Lung (tissue), 12 donors: ENCODE data around the gene RGMA. TPM values are rescaled to one million over a fixed set of nuclear protein-coding genes. Genes with fewer than 3 reads are reported as not detected.
A peak's percentile ranks its signal among the peaks of the same experiment; 100 is the strongest.

Experiments used
- ATAC-seq: fragments of 200-7000 bp; cut with Tn5 transposase; one replicate; pipeline ENCODE4 v1.9.1; 2020; ENCODE audit warnings: moderate number of reproducible peaks; ENCODE audit not compliant: insufficient read depth, low FRiP score
- DNase-seq, 3 donors: peaks; one replicate each; pipeline ENCODE4 v3.0.0-alpha.2; 2013 to 2017
- H3K27ac ChIP-seq, 2 donors: one replicate each; pipeline ENCODE4 v1.5.1; 2013; ENCODE audit warnings: mild to moderate bottlenecking in 2 of 2, moderate library complexity in 2 of 2, control low read depth in 1 of 2, inconsistent platforms in 1 of 2, low read depth in 1 of 2, low read length in 1 of 2
- H3K27me3 ChIP-seq, 3 donors: one replicate each; pipeline ENCODE4 v1.5.1; 2013; ENCODE audit warnings: low read length in 2 of 3; ENCODE audit not compliant: control insufficient read depth in 3 of 3, insufficient read depth in 3 of 3
- H3K36me3 ChIP-seq, 4 donors: one replicate each; pipeline ENCODE4 v1.5.1; 2013; ENCODE audit warnings: low read length in 4 of 4, mild to moderate bottlenecking in 1 of 4, moderate library complexity in 1 of 4; ENCODE audit not compliant: control insufficient read depth in 4 of 4, insufficient read depth in 4 of 4
- H3K4me1 ChIP-seq, 5 donors: one replicate each; pipeline ENCODE4 v1.5.1; 2013; ENCODE audit warnings: low read length in 5 of 5, mild to moderate bottlenecking in 2 of 5, moderate library complexity in 1 of 5; ENCODE audit not compliant: control insufficient read depth in 5 of 5, insufficient read depth in 5 of 5
- H3K4me3 ChIP-seq: one replicate; pipeline ENCODE4 v1.5.1; 2013; ENCODE audit warnings: mild to moderate bottlenecking, control low read depth, moderate library complexity
- H3K9ac ChIP-seq, 2 donors: one replicate each; pipeline ENCODE4 v1.5.1; 2013; ENCODE audit warnings: low read length in 2 of 2, control low read depth in 1 of 2; ENCODE audit not compliant: insufficient read depth in 1 of 2
- H3K9me3 ChIP-seq, 4 donors: one replicate each; pipeline ENCODE4 v1.5.1; 2013; ENCODE audit warnings: low read length in 3 of 4, mild to moderate bottlenecking in 1 of 4, moderate library complexity in 1 of 4; ENCODE audit not compliant: control insufficient read depth in 4 of 4, insufficient read depth in 3 of 4
- CTCF ChIP-seq: IDR thresholded peaks from 2 replicates; pipeline ENCODE4 v1.5.1; 2012; ENCODE audit warnings: mild to moderate bottlenecking; ENCODE audit errors: control extremely low read depth, extremely low read depth
- WGBS, 2 donors: extraction: QIAGEN DNeasy Blood & Tissue Kit; methylation state at CpG; one replicate each; pipeline ENCODE4 v1.1.7; 2013; 5-methylcytosine and 5-hydroxymethylcytosine counted together
- polyA plus RNA-seq, 2 donors: library from polyadenylated mRNA; stranded (reverse); fragments of 200-250 nt; gene quantifications; one replicate each; pipeline ENCODE4 v1.2.1, GENCODE V29; 2013
- total RNA-seq, 2 donors: library from RNA; depleted of rRNA in 1 of 2; stranded (reverse); fragments of >200 nt in 1 of 2; gene quantifications; one replicate each; pipeline ENCODE4 v1.2.1, GENCODE V29; 2014 to 2021
- donor health status: control.
- donor health status: control.
- donor health status: Bipolar disorder and iron deficiency.
- donor health status: healthy.
- donor health status: DM: yes; HTN: yes; CAD: no.

RGMA gene
- total and polyA plus RNA-seq, 4 donors: 2.3 to 11.3 (median 5.0) TPM

DNA sequence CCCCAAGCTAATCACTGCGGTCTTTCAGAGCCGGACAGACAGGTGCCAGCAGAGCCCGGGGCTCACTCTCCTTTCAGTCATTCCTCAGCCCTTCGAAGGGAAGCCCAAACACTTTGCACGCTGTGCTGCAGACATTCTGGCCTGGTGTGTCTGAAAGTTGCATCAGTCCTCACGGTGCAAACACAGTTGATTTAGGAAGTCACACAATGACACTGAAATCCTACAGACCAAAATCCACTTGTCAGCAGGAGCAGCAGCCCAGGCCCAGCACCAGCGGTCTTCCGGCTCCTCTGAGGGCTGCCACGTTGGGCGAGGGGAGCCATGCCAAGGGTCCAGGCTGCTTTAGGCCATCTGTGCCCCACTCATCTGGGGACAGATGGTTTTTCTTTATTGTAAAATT lies 61.6 kb downstream of the RGMA start:
- no peak for DNase-seq
- Histone ChIP-seq H3K4me3 (no peak overlapping the region), H3K27me3 (no peaks in the 10 kb centered on the region), H3K27ac (peak overlapping the region in 1 of 2 donors; percentile 75), H3K9me3 (peaks cover 0 to 6% (median 0%) of the 10 kb centered on the region in 4 donors), H3K4me1 (peaks cover 8 to 28% (median 15%) of the 10 kb centered on the region in 5 donors), H3K9ac (no peak overlapping the region), H3K36me3 (peaks cover 6 to 47% (median 36%) of the 10 kb centered on the region in 4 donors)
- ATAC-seq: no peak
- WGBS, 2 donors: 53 to 72% methylated on average over 10 of the region's 10 CpGs
- TF ChIP-seq CTCF: no peak

DNA sequence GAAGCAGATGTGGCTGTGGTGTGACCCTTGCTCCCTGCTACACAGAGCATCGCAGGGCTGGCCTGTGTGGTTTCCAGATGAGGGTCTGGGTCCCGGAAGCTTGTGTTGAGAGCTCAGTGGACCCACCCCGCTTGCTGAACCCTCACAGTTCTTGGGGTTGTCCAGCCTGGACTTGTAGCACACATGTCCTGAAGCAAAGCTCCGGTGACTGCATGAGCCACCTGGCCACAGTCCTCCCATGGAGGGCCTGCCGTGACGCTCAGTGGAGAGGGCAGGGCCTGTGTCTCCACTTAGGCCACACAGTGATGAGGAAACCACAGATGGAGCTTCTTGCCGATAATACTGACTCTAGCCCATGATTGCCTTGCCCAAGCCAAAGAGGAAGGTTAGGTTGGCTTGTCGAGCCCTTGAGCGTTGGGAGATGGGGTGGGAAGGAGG lies 62.6 kb downstream of the RGMA start:
- Histone ChIP-seq H3K4me3 (no peak overlapping the region), H3K9me3 (peaks cover 0 to 6% (median 0%) of the 10 kb centered on the region in 4 donors), H3K27ac (peak overlapping the region in 1 of 2 donors; percentile 67), H3K36me3 (peaks cover 12 to 57% (median 45%) of the 10 kb centered on the region in 4 donors), H3K9ac (no peak overlapping the region), H3K27me3 (no peaks in the 10 kb centered on the region), H3K4me1 (peaks cover 8 to 28% (median 15%) of the 10 kb centered on the region in 5 donors)
- no peak for DNase-seq
- no peak for ATAC-seq
- TF ChIP-seq CTCF: no peak
- 56 to 82% methylated on average over 9 of the region's 9 CpGs for WGBS, 2 donors

DNA sequence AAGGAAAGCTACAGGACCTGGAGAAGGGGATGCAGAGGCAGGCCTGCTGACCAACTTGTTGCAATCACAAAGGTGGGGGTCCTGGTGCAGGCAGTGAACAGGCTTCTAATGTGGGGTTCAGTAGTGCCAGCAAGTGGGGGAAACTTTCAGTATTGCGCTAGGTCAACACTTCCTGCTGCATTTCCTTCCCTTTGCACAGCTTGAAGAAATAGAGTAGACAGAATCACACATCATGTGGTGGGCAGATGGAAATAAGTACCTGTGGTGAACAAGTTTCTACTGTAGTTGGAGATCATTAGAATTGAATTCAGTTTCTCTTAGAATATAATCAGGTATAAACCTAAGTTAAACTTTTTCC lies 63.4 kb downstream of the RGMA start:
- Histone ChIP-seq H3K27ac (peak overlapping the region in 1 of 2 donors; percentile 9), H3K27me3 (no peaks in the 10 kb centered on the region), H3K4me1 (peaks cover 8 to 28% (median 15%) of the 10 kb centered on the region in 5 donors), H3K4me3 (no peak overlapping the region), H3K9me3 (peaks cover 0 to 6% (median 0%) of the 10 kb centered on the region in 4 donors), H3K9ac (no peak overlapping the region), H3K36me3 (peaks cover 16 to 64% (median 50%) of the 10 kb centered on the region in 4 donors)
- WGBS, 2 donors: 22 to 61% methylated on average over 1 of the region's 1 CpG
- ATAC-seq (no peak), DNase-seq (no peak)
- no peak for TF ChIP-seq CTCF
